HG02571 (cell line): ENCODE measurements around the gene PSORS1C2.
"Not testable (repeated sequence)": the region's sequence is repeated elsewhere in the genome, so short reads cannot be mapped to it uniquely, and the experiment has no call there.

ENCODE experiments used
- ATAC-seq: cut with Tn5 transposase; IDR thresholded peaks from one replicate; pipeline ENCODE4 v1.9.1; 2021; ENCODE audit warnings: mild to moderate bottlenecking, moderate library complexity; ENCODE audit not compliant: unreplicated experiment

Gene PSORS1C2

DNA sequence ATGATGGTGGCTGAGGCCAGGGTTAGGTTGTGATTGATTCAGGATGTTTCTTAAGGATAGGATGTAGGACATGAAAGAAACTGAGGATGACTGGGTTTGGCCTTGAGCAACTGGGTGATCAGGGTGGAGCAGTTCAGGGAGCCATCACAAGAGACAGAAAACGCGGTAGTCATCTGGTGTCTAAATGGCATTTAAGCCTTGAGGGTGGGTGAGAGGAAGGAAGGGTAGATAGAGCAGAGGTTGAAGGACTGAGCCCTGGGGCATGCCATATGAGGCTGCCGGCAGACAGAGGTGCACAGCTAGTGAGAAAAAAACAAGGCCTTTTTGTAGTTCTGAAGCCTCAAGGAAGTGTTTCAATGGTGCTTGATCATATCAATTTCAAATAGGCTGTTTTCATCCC, 29.7 kb upstream of the PSORS1C2 start:
- no peak for ATAC-seq

- ATAC-seq = no peak
Observed at GRCh38 chr6:31165986-31166385, 27.1 kb upstream of the PSORS1C2 start.

DNA sequence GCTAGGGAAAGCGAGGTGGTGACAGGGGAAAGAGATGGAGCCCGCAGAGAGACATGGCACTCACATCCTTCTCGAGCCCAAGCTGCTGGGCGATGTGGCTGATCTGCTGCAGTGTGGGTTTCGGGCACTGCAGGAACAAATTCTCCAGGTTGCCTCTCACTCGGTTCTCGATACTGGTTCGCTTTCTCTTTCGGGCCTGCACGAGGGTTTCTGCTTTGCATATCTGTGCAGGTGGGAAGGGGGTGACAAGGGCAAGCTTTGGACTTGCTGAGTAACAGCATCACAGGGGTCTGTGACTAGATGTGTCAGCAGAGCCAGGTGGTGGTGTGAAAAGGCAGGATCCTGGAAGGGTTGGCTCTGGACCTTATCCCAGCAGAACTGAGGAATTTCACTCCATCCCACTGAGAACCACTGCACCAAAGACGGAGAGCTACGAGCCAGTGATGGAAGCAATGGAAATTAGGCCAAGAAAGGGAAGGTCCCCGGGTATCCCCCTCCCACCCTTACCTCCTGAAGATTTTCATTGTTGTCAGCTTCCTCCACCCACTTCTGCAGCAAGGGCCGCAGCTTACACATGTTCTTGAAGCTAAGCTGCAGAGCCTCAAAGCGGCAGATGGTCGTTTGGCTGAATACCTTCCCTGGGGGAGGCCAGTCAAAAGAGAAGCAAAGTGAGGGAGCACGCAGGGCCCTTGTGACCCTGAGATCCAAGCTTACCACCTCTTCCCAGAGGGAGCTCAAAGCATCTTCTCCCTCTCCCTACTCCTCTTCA, 26.4 kb upstream of the PSORS1C2 start:
- peak; percentile 64 for ATAC-seq

- ATAC-seq = not testable (repeated sequence)
Observed at GRCh38 chr6:31164475-31165063, 25.7 kb upstream of the PSORS1C2 start.

- ATAC-seq = no peak
Observed at GRCh38 chr6:31163922-31164321, 25.1 kb upstream of the PSORS1C2 start.

- no peak for ATAC-seq
Observed at GRCh38 chr6:31162463-31163165, 23.7 kb upstream of the PSORS1C2 start.

GRCh38 chr6:31161216-31162126, 22.6 kb upstream of the PSORS1C2 start:
- no peak for ATAC-seq

DNA sequence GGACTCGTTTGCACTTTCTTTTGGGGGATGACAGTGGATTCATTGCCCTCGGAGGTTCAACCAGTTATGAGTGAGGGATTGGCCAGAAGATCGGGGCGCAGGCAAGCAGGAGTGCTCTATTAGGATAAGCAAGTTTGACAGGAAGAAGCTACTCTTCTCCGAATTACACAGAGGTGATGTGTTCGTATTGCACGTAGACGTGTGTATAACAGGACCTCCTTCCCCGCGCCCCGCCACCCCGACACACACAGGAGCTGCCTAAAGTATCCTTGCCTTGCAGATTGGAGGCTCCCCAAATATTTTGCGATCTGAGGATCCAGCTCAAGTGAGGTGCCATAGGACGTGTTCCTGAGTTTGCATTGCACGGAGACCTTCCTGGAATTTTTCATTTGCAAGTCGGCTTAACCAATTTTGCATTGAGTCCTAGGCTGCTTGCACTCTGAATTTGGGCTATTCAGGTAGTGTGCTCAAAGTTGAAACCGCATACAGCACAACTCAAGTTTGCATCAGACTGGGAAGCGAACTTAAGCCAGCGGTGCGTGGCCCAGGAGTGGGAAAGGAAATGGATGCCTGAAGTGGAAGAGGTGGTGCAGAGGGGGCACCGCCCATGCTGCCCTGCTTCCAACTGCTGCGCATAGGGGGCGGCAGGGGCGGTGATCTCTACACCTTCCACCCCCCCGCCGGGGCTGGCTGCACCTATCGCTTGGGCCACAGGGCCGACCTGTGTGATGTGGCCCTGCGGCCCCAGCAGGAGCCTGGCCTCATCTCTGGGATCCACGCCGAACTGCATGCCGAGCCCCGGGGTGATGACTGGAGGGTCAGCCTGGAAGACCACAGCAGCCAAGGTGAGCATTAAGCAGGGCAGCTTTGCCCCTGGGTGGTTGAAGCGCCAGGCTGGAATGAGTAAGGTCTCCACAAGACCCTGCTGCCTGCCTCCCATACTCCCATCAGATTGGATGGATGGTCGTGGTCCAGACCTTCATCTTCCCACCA, 20.3 kb upstream of the PSORS1C2 start:
- ATAC-seq = no peak

DNA sequence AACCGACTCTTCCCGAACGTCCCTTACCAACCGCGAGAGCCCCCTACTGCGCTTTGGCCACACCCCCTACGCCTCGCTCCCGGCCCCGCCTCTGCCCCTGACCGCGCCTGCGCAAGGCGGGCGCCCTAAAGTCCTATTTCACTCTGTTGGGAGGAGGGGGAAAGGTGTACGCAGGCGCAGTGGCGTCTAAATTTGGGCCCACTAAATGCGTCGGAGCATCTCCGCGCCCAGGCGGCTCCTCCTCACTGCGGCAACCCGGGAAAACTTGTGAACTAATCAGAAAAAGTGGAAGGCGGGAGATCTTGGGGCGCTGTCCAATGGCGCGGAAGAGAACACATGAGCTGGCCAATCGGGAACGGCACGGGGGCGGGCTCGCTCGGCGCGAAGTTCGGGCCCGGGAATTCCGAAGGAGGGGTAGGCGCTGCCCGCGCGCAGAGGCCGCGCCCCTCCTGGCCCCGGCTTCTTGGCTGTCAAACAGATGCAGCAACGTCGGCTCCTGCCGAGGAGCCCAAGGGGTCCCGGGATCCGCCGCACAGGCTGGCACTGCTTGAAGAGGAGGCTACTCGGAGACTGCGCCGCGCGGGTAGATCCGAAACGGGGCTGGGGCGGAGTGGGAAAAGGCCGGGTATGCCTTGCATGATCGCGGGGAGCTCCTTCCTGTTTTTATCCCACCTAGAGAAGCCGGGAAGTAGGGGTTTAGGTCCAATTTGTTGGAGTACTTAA, 19.4 kb upstream of the PSORS1C2 start, which contains the start of gene TCF19:
Gene TCF19, plus strand, starts transcription at position 450 of the 723 bp plus-strand sequence. CDS start 881 bp downstream, outside the sequence.
- ATAC-seq = peak; percentile 84

DNA sequence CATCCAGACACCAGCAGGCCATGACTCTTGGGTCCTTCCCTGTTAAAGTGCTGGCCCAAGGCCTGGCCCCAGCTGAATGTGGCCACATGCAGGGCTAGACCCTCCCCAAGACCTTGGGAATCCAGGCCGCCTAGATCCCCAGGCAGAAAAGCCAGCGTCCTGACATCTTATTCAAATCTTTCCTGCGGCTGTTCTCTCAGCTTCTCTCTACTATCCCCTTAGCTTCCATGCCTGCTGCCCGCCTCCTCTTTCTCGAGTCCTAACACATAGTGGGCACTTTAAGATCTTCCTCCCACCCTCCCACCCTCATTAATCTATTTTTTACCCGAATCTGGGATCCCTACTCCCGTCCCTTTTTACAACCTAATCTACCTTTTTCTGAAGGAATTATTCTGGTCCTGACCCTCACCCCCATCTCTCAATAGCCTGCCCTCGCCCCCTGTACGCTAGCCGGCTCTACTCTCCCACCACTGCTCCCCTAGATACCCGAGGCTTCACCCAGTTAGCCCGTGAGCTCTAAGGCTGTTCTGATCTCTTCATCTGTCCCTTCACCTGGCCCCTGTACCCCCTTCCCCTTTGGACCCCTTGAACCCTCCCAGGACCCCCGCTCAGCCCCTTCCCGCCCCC, 18.8 kb upstream of the PSORS1C2 start, which contains the start of gene CCHCR1:
Gene CCHCR1, minus strand, starts transcription at position 290 of the 627 bp plus-strand sequence. Its CDS starts 202 bp downstream, at position 88.
- peak; percentile 3 for ATAC-seq

DNA sequence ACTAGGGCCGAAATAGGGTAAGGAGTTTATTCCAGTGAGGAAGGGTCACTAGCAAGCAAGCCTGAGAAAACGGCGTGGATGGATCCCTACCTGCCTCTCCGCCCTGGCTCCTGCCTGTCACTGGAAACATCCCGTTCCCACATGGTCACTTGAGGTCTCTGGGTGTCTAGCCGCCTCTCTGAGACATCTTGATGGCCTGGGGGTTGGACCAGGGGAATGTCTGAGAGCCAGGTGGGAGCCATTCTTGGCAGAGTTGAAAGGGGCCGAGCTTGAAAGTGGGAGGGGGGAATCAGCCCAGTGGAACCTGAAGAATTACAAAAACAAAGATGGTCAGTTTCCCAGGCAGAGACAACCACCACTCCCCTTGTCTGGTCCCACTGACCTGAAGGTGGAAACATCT, 17.8 kb upstream of the PSORS1C2 start:
- no peak for ATAC-seq

GRCh38 chr6:31154436-31154835, 15.6 kb upstream of the PSORS1C2 start:
- ATAC-seq = no peak

DNA sequence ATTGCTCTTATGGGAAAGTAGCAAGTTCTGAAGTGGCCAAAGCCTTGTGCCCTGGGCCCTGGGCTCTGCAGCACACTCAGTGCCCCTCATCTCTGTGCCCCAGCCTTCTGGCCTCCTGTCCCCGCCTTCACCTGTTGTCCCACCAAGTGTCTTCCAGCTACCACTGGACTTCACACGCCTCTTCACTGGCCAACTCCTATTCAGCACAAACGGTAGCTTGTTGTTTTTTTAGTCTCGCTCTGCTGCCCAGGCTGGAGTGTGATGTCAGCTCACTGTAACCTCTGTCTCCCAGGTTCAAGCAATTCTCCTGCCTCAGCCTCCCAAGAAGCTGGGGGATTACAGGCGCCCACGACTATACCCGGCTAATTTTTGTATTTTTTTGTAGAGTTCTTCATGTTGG, 13.9 kb upstream of the PSORS1C2 start:
- ATAC-seq = no peak

DNA sequence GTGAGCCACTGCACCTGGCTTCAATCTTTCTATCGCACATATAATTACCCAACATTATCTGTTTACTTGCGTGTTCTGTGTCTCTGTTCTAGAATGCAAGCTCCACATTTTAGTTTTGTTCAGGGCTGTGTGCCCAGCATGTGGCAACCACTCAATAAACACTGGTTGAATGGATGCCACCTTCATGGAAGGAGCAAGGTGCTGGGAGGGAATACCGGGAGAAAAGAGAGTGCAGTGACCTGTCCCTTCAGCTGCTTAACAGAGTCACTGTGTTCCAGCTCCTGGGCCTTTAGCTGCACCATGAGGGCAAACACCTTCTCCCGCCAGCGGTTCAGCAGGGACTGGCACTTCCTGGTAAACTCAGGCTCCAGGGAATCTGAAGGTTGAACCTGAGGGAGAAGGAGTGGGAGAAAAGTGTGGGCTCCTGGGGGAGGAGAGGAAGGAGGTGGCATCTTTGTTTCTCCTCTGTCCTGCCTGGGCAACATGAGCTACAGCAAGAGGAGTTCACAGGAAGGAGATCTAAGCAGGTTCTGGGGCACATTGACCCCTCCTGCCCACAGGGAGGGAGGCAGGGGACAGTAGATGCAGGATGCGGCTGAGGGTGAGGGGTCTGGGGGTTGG, 11.1 kb upstream of the PSORS1C2 start:
- ATAC-seq = no peak

GRCh38 chr6:31145386-31145785, 6.5 kb upstream of the PSORS1C2 start:
- no peak for ATAC-seq

- ATAC-seq = no peak
Observed at GRCh38 chr6:31144970-31145340, 6.1 kb upstream of the PSORS1C2 start.

- ATAC-seq = no peak
Observed at GRCh38 chr6:31144296-31144969, 5.6 kb upstream of the PSORS1C2 start.
